Stimulated activated memory B cell treated with anti-CD40 and anti-IgM and Interleukin-4, amounts not matched to agents 10 μg/mL and 1 μg/mL and 100 μg/mL, for 72 hours (primary cell): Measurements from ENCODE around the gene CDK16.

Source experiments
- ATAC-seq: fragments of 150-1000 bp; cut with Tn5 transposase; 2 replicates; pipeline ENCODE4 v1.10.0; 2021
- H3K27ac Mint-ChIP-seq: one replicate; pipeline ENCODE4 v1.8.0; 2022; ENCODE audit warnings: mild to moderate bottlenecking, mixed read lengths
- H3K27me3 Mint-ChIP-seq: one replicate; pipeline ENCODE4 v1.8.0; 2022; ENCODE audit warnings: mixed read lengths
- H3K36me3 Mint-ChIP-seq: one replicate; pipeline ENCODE4 v1.8.0; 2022; ENCODE audit warnings: mixed read lengths
- H3K4me1 Mint-ChIP-seq: one replicate; pipeline ENCODE4 v1.8.0; 2022; ENCODE audit warnings: mixed read lengths
- H3K4me3 Mint-ChIP-seq: one replicate; pipeline ENCODE4 v1.8.0; 2022; ENCODE audit warnings: mild to moderate bottlenecking, moderate library complexity, mixed read lengths
- H3K9me3 Mint-ChIP-seq: one replicate; pipeline ENCODE4 v1.8.0; 2022; ENCODE audit warnings: mixed read lengths

The CDK16 gene

GRCh38 chrX:47273011-47273730, 54.7 kb downstream of the CDK16 start:
- Mint-ChIP-seq H3K27ac (no peak overlapping the region), H3K9me3 (no peaks in the 10 kb centered on the region), H3K27me3 (no peaks in the 10 kb centered on the region), H3K4me1 (no peaks in the 10 kb centered on the region), H3K36me3 (no peaks in the 10 kb centered on the region), H3K4me3 (no peak overlapping the region)
- no peak for ATAC-seq

- H3K9me3 Mint-ChIP-seq = no peaks in the 10 kb centered on the region
- no peak overlapping the region for H3K4me3 Mint-ChIP-seq
- ATAC-seq = no peak
- H3K4me1 Mint-ChIP-seq = no peaks in the 10 kb centered on the region
- H3K27me3 Mint-ChIP-seq = no peaks in the 10 kb centered on the region
- H3K36me3 Mint-ChIP-seq = no peaks in the 10 kb centered on the region
- H3K27ac Mint-ChIP-seq = no peak overlapping the region
These were observed 60.2 kb downstream of the CDK16 start for GRCh38 chrX:47278691-47279090.
